Fibroblast of pulmonary artery (primary cell): ENCODE measurements around the gene HJURP.
A peak's percentile ranks its signal among the peaks of the same experiment; 100 is the strongest.
"Not testable (repeated sequence)": the region's sequence is repeated elsewhere in the genome, so short reads cannot be mapped to it uniquely, and the experiment has no call there.

ENCODE experiments used
- DNase-seq: peaks from one replicate; pipeline ENCODE4 v3.0.0-alpha.2; 2010; ENCODE audit warnings: low read depth
- H3K4me3 ChIP-seq: replicated peaks from 2 replicates; pipeline ENCODE4 v1.5.1; 2011; ENCODE audit warnings: low read depth, mild to moderate bottlenecking, control low read depth, low read length, moderate library complexity
- CTCF ChIP-seq: IDR thresholded peaks from 2 replicates; pipeline ENCODE4 v1.5.1; 2011; ENCODE audit warnings: mild to moderate bottlenecking, control low read depth, low read length, inconsistent platforms; ENCODE audit errors: missing control alignments

HJURP gene

GRCh38 chr2:233854241-233854981 is at the start of gene HJURP:
HJURP (minus strand) TSS chr2:233854535; CDS start chr2:233854500, 35 bp downstream.
- TF ChIP-seq CTCF = no peak
- H3K4me3 ChIP-seq = peak within 1 kb of the TSS; percentile 89
- peak; percentile 94 for DNase-seq

DNA sequence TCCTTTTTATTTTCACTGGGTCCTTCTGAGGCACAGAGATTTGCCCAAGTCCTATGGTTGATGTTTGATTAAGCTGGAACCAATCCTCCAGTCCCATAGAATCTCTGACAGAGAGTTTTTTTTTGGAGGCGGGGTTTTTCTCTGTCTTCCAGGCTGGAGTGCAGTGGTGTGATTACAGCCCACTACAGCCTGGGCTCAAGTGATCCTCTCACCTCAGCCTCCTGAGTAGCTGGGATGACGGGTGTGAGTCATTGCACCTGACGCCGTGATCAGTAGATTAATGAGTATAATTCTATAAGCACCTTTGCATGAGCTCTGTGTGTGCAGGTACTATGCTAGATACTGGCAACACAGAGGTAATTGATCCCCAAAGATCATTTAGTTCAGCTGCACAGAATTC is 47.5 kb upstream of the HJURP start:
- DNase-seq = no peak
- no peak for TF ChIP-seq CTCF
- no peak overlapping the region for H3K4me3 ChIP-seq

GRCh38 chr2:233901367-233901766 is 47.0 kb upstream of the HJURP start:
- no peak for DNase-seq

GRCh38 chr2:233896253-233896652 is 41.9 kb upstream of the HJURP start:
- H3K4me3 ChIP-seq = not testable (repeated sequence)
- DNase-seq = peak; percentile 28

More at GRCh38 chr2:233901367-233901766, 47.0 kb upstream of the HJURP start:
- no peak overlapping the region for H3K4me3 ChIP-seq
- TF ChIP-seq CTCF = no peak

DNA sequence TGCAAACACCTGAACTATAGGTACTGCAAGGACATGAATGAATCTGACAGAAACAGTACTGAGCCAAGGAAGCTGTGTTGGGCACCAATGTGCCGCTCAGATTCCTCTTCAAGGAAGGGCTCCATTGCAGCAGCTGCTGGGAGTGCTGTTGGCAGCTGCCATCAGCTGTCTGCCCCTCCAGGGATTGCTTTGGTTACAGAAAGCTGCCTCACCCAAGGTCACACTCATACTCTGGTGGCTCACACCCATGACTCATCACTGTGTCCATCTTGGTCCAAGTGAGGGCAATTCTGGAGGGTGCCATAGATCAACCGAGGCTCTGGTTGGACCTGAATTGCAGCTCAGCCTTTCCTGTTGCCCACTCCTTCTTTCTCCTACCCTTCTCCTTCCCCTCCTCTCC is 38.5 kb upstream of the HJURP start:
- no peak for TF ChIP-seq CTCF
- H3K4me3 ChIP-seq = no peak overlapping the region
- no peak for DNase-seq

GRCh38 chr2:233882353-233882752 is 28.0 kb upstream of the HJURP start:
- DNase-seq = no peak
- no peak overlapping the region for H3K4me3 ChIP-seq
- no peak for TF ChIP-seq CTCF

DNA sequence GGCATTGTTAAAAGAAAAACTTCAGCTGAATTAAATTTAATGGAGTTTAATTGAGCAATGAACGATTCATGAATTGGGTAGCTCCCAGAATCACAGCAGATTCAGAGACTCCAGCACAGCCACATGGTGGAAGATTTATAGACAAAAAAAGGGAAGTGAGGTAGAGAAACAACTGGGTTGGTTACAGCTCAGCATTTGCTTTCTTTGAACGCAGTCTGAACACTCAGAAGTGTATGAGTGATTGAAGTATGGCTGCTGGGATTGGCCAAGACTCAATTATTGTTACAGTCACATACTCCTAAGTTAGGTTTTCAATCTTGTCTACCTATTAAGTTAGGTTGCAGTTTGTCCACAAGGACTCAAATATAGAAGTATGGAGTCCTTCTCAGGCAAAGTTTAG is 17.8 kb upstream of the HJURP start:
- not testable (repeated sequence) for H3K4me3 ChIP-seq, DNase-seq

DNA sequence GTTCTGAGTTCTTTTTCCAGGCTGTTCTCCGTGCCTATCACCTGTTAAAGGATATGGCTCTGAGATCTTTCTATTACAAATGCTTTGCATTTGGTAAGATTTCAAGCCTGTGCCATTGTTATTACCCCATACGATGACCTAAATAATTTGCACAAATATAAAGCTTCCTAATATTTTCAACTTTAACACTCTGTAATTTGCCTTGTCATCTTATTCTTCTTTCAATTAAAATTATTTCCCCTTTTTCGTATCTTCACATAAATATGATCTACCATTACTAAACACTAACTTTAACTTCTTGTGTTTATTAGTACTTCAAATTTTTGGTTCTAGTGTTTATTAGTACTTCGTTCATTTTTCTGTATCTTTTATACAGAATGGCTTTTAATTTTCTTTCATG is 17.1 kb upstream of the HJURP start:
- TF ChIP-seq CTCF = no peak
- no peak overlapping the region for H3K4me3 ChIP-seq
- DNase-seq = no peak
